HEK293 (cell line): Measurements from ENCODE around the gene BCL7A.
A peak's percentile ranks its signal among the peaks of the same experiment; 100 is the strongest.

Experiments used
- BCL11B ChIP-seq: fragments of 450-650 bp; formaldehyde crosslinking; IDR thresholded peaks from 2 replicates; pipeline ENCODE4 v1.5.1; 2016; ENCODE audit warnings: low read depth, missing biosample characterization, missing genetic modification characterization
- EGR2 ChIP-seq: fragments of 450-650 bp; formaldehyde crosslinking; IDR thresholded peaks from 2 replicates; pipeline ENCODE4 v1.5.1; 2016; ENCODE audit warnings: low read depth, missing biosample characterization, missing genetic modification characterization
- KLF7 ChIP-seq: fragments of 450-650 bp; formaldehyde crosslinking; IDR thresholded peaks from 2 replicates; pipeline ENCODE4 v1.5.1; 2016; ENCODE audit warnings: missing biosample characterization, missing genetic modification characterization, borderline replicate concordance
- SCRT1 ChIP-seq: fragments of 450-650 bp; formaldehyde crosslinking; IDR thresholded peaks from 2 replicates; pipeline ENCODE4 v1.5.1; 2016; ENCODE audit warnings: missing biosample characterization, missing genetic modification characterization, borderline replicate concordance
- SP7 ChIP-seq: fragments of 450-650 bp; formaldehyde crosslinking; IDR thresholded peaks from 2 replicates; pipeline ENCODE4 v1.5.1; 2016; ENCODE audit warnings: missing biosample characterization, missing genetic modification characterization
- YY1 ChIP-seq: fragments of 450-650 bp; formaldehyde crosslinking; IDR thresholded peaks from 2 replicates; pipeline ENCODE4 v1.5.1; 2018; ENCODE audit warnings: missing biosample characterization, missing genetic modification characterization
- ZBTB11 ChIP-seq: fragments of 450-650 bp; formaldehyde crosslinking; conservative IDR thresholded peaks from 2 replicates; pipeline ENCODE4 v1.5.1; 2016; ENCODE audit warnings: low read depth, missing biosample characterization, missing genetic modification characterization
- ZNF155 ChIP-seq: fragments of 450-650 bp; formaldehyde crosslinking; IDR thresholded peaks from 2 replicates; pipeline ENCODE4 v1.5.1; 2016; ENCODE audit warnings: missing biosample characterization, missing genetic modification characterization
- ZNF175 ChIP-seq: fragments of 450-650 bp; formaldehyde crosslinking; IDR thresholded peaks from 2 replicates; pipeline ENCODE4 v1.5.1; 2016; ENCODE audit warnings: missing biosample characterization, missing genetic modification characterization
- ZNF266 ChIP-seq: fragments of 450-650 bp; formaldehyde crosslinking; IDR thresholded peaks from 2 replicates; pipeline ENCODE4 v1.5.1; 2016; ENCODE audit warnings: missing biosample characterization, missing genetic modification characterization, low read depth
- ZNF274 ChIP-seq, 2 experiments: fragments of 200-500 bp in 1 of 2; fragments of 450-650 bp in 1 of 2; sonication (Bioruptor generic) in 1 of 2; formaldehyde crosslinking in 1 of 2; IDR thresholded peaks; 2 replicates each; pipeline versions ENCODE4 v1.5.1 to v1.6.1; 2014 to 2016; ENCODE audit warnings: borderline replicate concordance in 1 of 2, inconsistent platforms in 1 of 2, low read length in 1 of 2, missing biosample characterization in 1 of 2, missing genetic modification characterization in 1 of 2
- ZNF280C ChIP-seq: fragments of 450-650 bp; formaldehyde crosslinking; IDR thresholded peaks from 2 replicates; pipeline ENCODE4 v1.5.1; 2016; ENCODE audit warnings: missing biosample characterization, missing genetic modification characterization
- ZNF311 ChIP-seq: fragments of 450-650 bp; formaldehyde crosslinking; IDR thresholded peaks from 2 replicates; pipeline ENCODE4 v1.5.1; 2017; ENCODE audit warnings: missing biosample characterization, missing genetic modification characterization, borderline replicate concordance
- ZNF37A ChIP-seq: fragments of 450-650 bp; IDR thresholded peaks from 2 replicates; pipeline ENCODE4 v1.5.1; 2018; ENCODE audit warnings: missing biosample characterization, missing genetic modification characterization
- ZNF398 ChIP-seq: fragments of 450-650 bp; formaldehyde crosslinking; IDR thresholded peaks from 2 replicates; pipeline ENCODE4 v1.5.1; 2017; ENCODE audit warnings: missing biosample characterization, missing genetic modification characterization
- ZNF404 ChIP-seq: fragments of 450-650 bp; formaldehyde crosslinking; IDR thresholded peaks from 2 replicates; pipeline ENCODE4 v1.5.1; 2017; ENCODE audit warnings: missing biosample characterization, missing genetic modification characterization
- ZNF48 ChIP-seq: fragments of 450-650 bp; formaldehyde crosslinking; IDR thresholded peaks from 2 replicates; pipeline ENCODE4 v1.5.1; 2016; ENCODE audit warnings: missing biosample characterization, missing genetic modification characterization
- ZNF544 ChIP-seq: fragments of 450-650 bp; formaldehyde crosslinking; IDR thresholded peaks from 2 replicates; pipeline ENCODE4 v1.5.0; 2017; ENCODE audit warnings: missing biosample characterization, missing genetic modification characterization
- ZNF560 ChIP-seq: fragments of 450-650 bp; formaldehyde crosslinking; IDR thresholded peaks from 2 replicates; pipeline ENCODE4 v1.5.1; 2017; ENCODE audit warnings: missing biosample characterization, missing genetic modification characterization, borderline replicate concordance
- ZNF658 ChIP-seq: fragments of 450-650 bp; formaldehyde crosslinking; IDR thresholded peaks from 2 replicates; pipeline ENCODE4; 2016; ENCODE audit warnings: missing biosample characterization, missing genetic modification characterization
- ZNF660 ChIP-seq: fragments of 450-650 bp; IDR thresholded peaks from 2 replicates; pipeline ENCODE4 v1.5.1; 2018; ENCODE audit warnings: missing biosample characterization, mild to moderate bottlenecking, missing genetic modification characterization
- ZNF664 ChIP-seq: fragments of 450-650 bp; formaldehyde crosslinking; IDR thresholded peaks from 2 replicates; pipeline ENCODE4 v1.5.1; 2016; ENCODE audit warnings: missing biosample characterization, missing genetic modification characterization
- ZNF704 ChIP-seq: fragments of 450-650 bp; formaldehyde crosslinking; IDR thresholded peaks from 2 replicates; pipeline ENCODE4 v1.5.1; 2016; ENCODE audit warnings: missing biosample characterization, missing genetic modification characterization
- ZNF777 ChIP-seq: fragments of 450-650 bp; formaldehyde crosslinking; IDR thresholded peaks from 2 replicates; pipeline ENCODE4 v1.5.1; 2017; ENCODE audit warnings: missing biosample characterization, missing genetic modification characterization, borderline replicate concordance
- ZNF830 ChIP-seq: fragments of 450-650 bp; IDR thresholded peaks from 2 replicates; pipeline ENCODE4 v1.5.0; 2018; ENCODE audit warnings: missing biosample characterization, missing genetic modification characterization, low read depth, mild to moderate bottlenecking, moderate library complexity
- ZNF843 ChIP-seq: fragments of 450-650 bp; formaldehyde crosslinking; IDR thresholded peaks from 2 replicates; pipeline ENCODE4 v1.5.1; 2016; ENCODE audit warnings: missing biosample characterization, missing genetic modification characterization
- ZSCAN18 ChIP-seq: fragments of 450-650 bp; formaldehyde crosslinking; IDR thresholded peaks from 2 replicates; pipeline ENCODE4 v1.5.1; 2016; ENCODE audit warnings: missing biosample characterization, missing genetic modification characterization
- ZSCAN4 ChIP-seq: fragments of 450-650 bp; formaldehyde crosslinking; IDR thresholded peaks from 2 replicates; pipeline ENCODE4 v1.5.1; 2017; ENCODE audit warnings: missing biosample characterization, missing genetic modification characterization

BCL7A gene

GRCh38 chr12:122093098-122093883 is 71.6 kb downstream of the BCL7A start (continued):
- no peak for TF ChIP-seq YY1 (tag by site-specific recombination)
- TF ChIP-seq ZNF175 (tag by site-specific recombination), result no peak
- no peak for TF ChIP-seq ZNF704 (tag by site-specific recombination)
- no peak for TF ChIP-seq ZNF48 (tag by site-specific recombination)
- no peak; the same call in 1 of the 2 replicates for TF ChIP-seq ZNF560 (tag by site-specific recombination)
- no peak for TF ChIP-seq ZNF404 (tag by site-specific recombination)
- peak; percentile 38 for TF ChIP-seq ZSCAN4
- TF ChIP-seq EGR2, result peak; percentile 72
- no peak for TF ChIP-seq ZSCAN18 (tag by site-specific recombination)
- no peak for TF ChIP-seq KLF7 (tag by site-specific recombination)
- no peak for TF ChIP-seq ZNF664 (tag by site-specific recombination)
- TF ChIP-seq ZNF311 (tag by site-specific recombination), result peak; percentile 18; the same call in 1 of the 2 replicates
- TF ChIP-seq ZNF830 (tag by site-specific recombination), result no peak
- TF ChIP-seq SP7, result no peak
- 0 out of 2 replicates have a peak, but pooled peaks have one; percentile 7 for TF ChIP-seq SCRT1
- TF ChIP-seq ZNF155, result peak; percentile 20; the same call in 1 of the 2 replicates
- no peak for TF ChIP-seq ZNF280C (tag by site-specific recombination)
- 0 out of 2 replicates have a peak, but pooled peaks have one; percentile 9 for TF ChIP-seq ZNF843
- no peak for TF ChIP-seq ZBTB11 (tag by site-specific recombination)
- TF ChIP-seq ZNF660 (tag by site-specific recombination), result no peak
- TF ChIP-seq ZNF266, result 0 out of 2 replicates have a peak, but pooled peaks have one; percentile 4
- no peak for TF ChIP-seq ZNF777
- no peak for TF ChIP-seq ZNF37A (tag by site-specific recombination)
- no peak for TF ChIP-seq ZNF274 (IDR thresholded peaks at IDR 0.05; ENCODE audit: low read length)
- no peak for TF ChIP-seq ZNF274 (tag by site-specific recombination; IDR thresholded peaks at IDR 0.05; ENCODE audit: borderline replicate concordance)
- no peak for TF ChIP-seq ZNF658 (tag by site-specific recombination)
- TF ChIP-seq ZNF398 (tag by site-specific recombination), result no peak
- no peak for TF ChIP-seq ZNF544 (tag by site-specific recombination)
- TF ChIP-seq BCL11B (tag by site-specific recombination), result no peak
